ENCODE results near the gene HOXC6.
"Not testable (repeated sequence)": the region's sequence is repeated elsewhere in the genome, so short reads cannot be mapped to it uniquely, and the experiment has no call there.

HOXC6 gene

DNA sequence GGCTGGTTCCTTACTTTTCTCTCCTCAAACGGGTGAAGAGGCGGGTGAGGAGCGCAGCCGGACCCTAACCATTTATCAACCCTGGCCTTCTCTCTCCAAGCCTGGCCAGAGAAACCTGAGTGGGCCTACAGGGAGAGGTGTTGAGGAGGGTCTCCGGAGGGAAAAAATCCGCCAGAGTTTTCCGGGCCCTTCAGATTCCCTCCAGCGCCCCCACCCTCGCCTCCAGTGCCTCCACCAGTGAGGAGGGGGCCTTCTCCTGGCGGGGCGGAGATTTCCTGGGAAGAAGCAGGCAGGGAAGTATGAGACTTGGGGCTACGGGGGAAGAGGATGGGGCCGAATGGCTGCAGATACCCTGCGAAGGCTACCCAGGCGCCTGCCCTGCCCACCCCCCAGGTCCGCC, 3.2 kb downstream of the HOXC6 start:
- no peak for DNase-seq

DNA sequence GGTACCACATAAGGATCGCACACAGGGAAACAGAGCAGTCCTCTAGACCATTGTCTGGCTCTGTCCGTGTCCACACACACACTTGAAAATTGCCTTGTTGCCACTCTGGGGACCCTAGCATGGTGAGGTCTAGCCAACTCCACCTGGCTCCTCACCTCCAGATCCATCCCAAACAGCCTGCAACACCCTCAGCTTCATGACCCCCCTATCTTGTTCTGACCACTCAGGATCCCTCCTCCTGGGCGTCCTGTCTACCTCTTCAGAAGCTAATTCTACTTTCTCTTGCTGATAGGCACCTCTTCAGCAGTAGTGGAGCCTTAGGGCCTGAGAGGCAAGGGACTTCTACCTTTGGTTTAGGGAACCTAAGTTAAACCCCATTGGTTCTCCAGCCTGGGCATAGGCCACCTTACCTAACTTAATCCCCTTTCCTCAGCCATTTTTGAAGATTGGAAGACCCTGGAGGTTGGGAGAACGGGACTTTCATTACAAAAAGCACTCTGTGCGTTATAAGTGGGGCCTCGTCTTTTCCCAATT, 3.9 kb downstream of the HOXC6 start:
- peak; percentile 19 for DNase-seq

DNA sequence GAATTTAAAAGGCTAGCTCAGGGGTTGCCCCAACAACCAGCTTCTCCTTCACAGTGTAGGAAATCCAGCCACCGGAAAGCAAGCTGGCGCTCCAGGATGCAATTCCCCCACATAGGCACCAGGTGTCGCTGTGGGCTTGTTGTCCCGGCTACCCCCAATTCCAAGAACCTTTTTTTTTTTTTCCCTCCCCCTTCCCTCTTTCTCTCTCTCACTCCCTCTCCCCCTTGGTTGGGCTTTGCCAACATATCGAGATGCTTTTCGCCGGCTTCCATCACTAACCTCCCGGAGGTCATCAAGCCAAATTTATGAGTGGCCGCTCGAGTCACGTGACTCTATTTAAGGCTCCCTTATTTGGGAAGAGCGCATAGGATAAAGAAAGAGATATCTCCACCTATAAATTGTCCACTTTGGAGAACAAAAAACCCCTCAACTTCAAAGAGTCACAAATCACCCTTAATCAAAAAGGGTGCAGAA, 4.4 kb downstream of the HOXC6 start, which contains the start of gene HOXC5:
TSS of gene HOXC5 (plus strand) at position 424 of the 474 bp plus-strand sequence. CDS start 73 bp downstream, outside the sequence.
- DNase-seq = peak; percentile 90

DNA sequence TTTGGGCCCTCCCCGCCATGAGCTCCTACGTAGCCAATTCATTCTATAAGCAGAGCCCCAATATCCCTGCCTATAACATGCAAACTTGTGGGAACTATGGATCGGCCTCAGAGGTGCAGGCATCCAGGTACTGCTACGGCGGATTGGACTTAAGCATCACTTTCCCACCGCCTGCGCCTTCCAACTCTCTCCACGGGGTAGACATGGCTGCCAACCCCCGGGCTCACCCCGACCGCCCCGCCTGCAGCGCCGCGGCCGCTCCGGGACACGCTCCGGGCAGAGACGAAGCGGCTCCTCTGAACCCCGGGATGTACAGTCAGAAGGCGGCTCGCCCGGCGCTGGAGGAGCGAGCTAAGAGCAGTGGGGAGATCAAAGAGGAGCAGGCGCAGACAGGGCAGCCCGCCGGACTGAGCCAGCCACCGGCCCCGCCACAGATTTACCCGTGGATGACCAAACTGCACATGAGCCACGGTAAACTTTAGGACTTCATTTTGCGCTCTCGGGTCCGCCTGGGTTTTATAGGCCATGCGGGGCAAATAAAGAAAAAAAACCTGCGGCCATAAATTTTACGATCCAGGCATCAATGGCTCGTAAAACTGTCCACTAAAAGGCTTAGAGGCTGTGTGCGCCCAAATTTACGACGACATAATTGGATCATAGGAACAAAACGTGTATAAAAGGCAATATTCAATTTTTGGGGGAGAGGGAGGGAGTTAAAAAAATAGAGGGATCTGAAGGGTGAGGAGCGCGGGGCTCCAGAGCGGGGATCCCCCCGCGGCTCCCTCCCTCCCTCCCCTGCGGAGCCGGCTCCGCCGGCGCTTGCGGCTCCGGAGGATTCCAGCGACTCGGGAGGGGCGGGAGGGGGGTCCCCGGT, 5.1 kb downstream of the HOXC6 start:
- DNase-seq = peak; percentile 70

DNA sequence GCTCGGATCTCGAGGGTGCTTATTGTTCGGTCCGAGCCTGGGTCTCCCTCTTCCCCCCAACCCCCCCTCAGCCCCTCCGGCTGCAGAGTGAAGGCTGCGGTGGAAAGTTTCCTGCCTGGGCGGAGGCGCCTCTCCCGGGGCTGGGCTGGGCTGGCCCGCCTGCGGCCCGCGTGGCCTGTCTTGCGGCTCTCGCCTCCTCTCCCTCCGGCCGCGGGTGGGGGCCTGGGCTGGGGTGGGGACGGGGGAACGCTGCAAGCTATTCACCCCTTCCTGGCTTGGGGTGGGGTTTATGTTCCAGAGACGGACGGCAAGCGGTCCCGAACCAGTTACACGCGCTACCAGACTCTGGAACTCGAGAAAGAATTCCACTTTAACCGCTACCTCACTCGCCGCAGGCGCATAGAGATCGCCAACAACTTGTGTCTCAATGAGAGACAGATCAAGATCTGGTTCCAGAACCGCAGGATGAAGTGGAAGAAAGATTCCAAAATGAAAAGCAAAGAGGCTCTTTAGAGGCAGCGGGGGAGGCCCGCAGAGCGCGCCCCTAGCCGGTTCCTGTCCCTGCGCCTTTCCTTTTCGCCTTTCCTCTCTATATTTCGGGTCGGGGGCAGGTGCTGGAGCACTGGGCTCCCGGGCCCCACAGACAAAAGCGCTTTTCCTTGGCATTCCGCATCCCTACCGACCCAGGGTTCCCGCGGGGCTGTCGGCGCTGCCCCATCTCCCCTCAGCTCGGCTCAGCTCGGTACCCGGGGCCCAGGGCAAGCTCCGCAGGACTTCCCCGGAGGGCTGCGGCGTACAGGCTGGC, 5.9 kb downstream of the HOXC6 start:
- peak; percentile 76 for DNase-seq

DNA sequence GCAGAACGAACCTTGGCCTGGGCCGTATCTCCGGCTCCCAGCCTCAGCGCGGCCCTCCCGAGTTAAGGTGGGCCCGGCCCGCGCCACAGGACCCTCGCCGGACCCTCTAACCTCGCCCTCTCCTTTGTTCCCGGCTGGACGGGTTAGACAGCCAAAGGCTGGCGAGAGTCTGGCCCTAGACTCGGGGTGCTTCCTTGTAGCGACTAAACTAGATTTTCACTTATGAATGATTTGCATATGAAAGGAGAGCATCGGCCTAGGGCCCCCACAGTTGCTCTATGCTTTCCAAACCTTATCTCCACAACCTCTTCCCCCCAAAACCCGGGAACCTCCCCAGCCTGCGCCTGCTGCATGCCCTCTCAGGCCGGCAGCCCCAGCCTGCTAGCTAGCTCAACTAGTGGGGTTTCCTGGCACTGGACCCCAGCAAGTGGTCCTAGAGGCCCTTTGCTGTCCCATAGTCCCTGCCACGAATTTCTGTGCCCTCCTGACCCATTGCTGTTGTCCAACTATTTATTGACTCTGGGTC, 6.6 kb downstream of the HOXC6 start:
- DNase-seq = peak; percentile 21

DNA sequence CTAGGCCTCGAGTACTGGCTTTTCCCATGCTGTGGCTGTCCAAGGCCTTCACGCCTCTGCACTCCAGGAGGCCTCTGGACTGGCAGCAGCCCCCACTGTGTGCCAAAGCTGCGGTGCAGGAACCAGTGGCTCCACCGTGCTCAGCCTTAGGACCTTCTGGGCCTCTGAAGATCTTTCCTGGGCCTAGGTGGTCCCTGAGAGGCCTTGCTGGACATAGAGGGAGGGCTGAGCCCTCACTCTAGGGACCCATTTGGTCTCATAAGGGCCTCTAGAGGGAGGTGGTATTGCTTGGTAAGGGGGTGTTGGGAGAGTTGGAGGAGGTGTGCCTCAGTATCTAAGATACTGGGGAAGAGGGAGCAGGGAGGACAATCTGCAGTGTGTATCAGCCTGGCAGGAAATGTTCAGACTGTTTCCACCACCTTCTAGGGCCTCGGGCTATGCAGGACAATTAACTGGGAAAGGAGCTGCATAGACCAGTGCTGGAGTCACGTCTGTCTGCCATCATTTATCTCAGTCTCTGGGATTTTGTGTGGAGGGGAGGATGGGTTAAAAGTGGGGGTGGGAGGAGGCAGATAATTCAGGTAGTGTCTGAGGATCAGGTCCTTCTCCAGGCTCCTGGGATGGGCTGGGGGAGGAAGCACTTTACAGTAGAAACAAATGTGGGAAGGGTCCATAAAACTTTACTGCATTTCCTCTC, 7.5 kb downstream of the HOXC6 start:
- DNase-seq = peak; percentile 16

DNA sequence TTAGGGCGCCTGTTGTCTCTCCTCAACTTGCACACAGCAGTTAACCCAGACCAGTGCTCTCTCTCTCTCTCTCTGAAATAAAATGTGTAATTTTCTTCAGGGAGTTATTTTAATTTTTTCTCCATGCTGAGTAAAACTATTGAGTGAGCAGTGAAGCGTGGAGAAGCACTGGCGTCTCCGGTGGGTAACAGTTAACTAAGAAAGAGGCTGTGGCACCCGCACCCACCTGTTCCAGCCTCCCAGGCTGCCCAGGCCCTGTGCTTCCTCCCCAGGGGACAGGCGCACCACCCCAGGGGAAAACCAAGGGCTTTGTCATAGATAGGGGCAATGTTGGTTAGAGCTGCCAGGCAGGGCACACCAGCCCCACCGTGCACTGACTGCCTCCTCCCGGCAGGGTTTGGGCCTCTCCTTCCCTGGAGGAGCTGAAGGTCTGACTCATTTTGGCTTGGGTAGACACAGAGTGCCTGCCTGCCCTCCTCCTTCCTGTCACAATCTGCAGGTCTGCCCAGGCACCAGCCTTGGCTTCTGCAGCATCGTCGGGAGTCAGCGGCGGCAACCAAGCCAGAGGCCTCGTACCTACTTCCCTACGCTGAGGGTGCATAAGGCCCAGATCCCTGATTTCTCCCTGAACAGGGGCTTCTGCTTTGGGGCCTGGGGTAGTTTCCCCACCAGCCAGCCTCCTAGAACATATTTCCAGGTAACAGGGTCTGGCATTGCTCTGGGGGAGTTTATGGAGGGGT, 8.6 kb downstream of the HOXC6 start:
- peak; percentile 45 for DNase-seq

DNA sequence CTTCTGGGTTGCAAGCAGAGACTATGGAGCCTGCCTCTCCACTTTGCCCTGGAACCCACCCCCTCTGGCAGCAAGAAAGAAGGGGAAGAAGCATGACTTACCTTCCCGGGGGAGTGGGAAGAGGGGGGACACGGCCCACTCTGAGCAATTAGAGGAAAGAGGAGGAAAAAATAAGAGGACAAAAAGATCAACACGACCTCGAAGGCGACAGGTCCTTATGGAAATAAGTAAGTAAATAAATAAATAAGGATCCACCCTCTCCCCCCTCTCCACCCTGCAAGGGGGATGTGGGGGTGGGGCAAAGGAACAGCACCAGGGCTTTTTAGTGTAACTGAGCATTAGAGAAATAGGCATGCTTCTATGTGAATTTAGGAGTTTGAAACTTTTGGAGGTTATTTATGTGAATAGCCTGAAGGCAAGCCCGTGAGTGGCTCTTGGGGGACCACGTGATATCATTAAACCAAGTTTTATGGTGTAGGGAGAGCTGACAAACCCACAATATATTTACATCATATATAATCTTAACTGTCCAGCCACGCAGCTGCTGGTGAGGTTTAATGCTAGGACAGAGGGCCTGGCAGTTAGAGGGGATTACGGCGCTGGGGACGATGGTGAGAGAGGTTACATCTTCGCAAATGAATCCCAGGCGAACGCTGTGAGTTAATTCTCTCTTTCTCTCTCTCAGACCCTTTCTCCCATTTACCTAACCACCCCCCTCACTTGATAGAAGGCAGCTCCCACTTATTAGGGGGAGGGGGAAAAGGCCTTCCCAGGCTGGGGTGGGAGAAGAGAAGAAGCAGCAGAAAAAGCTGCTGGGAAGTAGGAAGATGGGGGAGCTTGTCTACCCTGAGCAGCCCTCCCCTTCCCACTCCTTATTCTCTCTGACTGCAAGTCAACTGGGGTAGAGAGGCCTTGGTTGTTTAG, 9.4 kb downstream of the HOXC6 start:
- DNase-seq = peak; percentile 67

DNA sequence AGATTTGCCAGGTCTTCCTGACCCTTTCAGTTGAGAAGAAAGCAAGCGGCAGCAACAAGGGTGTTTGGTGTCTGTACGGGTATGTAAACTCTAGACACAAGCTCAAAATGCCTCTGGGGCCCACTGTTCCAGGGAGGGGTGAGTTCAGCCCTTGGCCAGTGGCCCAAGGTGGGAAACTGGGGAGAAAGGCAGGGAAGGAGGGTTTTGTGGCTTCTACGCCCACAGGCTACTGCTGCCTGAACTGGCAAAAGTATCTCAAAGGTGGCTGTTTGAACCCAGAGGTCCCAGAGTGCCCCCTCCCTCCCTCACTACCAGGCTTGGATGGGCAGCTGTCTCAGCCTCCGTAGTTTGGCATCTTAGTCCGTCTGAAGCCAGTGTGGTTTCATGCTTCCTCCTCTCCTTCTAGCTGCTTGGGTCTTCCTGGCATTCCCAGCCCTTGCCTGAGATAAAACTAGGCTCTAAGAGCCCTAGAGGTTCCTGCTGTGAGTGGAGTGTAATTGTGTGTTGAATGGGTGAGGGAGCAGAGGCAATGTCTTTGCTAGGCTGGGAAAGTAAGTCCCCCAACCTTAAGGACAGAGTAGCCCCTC, 10.1 kb downstream of the HOXC6 start:
- peak; percentile 59 for DNase-seq

DNA sequence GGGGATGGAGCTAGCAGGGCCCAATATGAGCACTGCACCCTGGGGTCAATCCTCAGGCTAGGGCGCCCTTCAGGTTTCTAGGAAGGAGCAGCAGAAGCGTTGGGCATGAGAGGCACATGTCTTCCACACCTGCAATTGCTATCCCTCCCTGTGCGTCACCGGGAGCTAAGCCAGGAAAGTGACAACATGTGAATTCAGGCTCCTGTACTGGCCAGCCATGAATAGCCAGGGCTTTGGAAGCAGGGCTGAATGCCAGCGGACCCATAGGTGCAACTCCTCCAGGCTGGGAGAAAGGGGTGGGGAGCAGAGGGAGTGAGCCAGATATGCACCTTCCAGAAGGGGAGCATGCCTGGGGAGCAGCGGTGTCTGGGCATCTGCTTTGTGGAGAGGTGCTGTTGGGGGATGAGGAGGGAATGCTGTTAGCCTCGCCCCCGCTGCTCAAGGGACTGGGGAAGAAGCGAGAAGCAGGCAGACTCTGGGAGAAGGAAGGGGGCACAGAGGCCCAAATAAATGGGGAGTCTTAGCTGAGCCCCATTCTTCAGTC, 10.7 kb downstream of the HOXC6 start:
- DNase-seq = peak; percentile 86

DNA sequence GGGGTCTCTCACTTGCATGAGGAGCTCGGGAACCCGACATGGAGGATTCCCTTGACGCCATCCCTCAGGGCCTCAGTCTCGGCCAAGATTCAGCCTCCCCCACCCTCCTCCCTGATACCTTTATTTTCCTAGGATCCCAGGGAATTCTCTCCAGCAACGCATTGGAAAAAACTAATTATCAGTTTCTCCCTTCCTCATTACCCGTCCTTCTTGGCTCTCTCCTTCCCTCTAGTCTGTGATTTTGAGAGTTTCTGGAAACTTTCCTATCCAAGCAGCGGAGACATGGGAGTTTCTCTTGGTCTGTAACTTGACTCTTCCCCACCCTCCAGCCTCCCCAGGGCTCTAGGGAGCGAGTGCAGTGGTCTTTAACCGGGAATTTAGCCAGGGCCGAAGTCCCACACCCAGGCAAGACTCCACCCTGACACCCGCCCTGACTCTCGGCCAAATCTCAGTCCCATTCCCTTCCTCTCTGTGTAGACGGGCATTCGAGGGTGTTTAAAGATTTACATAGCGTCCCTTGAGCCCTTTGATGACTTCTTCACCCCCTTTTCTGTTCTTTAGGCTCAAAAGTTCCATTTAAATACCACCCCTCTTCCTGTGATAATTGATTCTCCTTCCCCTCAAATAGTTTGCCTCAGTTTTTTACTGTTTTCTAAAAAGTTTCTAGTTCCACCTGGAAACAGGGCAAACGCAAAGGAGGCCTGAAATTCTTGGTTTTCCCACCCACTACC, 11.3 kb downstream of the HOXC6 start:
- peak; percentile 91 for DNase-seq

DNA sequence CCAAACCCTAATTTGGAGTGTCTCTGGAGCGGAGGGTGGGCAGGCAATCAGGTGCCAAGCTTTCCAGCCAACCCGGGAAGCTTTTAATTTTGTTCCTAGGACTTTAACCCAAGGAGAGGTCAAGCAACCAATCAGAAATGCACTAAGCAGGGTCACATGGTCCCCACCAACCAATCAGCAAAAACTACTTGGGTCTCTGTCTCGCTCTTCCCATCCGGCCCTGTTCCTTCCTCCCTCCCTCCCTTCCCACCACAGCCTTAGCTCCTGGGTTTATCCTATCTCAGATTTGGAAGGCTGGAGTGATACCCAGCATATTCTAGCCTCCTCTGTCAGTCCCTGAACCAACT, 11.9 kb downstream of the HOXC6 start:
- DNase-seq = peak; percentile 66

DNA sequence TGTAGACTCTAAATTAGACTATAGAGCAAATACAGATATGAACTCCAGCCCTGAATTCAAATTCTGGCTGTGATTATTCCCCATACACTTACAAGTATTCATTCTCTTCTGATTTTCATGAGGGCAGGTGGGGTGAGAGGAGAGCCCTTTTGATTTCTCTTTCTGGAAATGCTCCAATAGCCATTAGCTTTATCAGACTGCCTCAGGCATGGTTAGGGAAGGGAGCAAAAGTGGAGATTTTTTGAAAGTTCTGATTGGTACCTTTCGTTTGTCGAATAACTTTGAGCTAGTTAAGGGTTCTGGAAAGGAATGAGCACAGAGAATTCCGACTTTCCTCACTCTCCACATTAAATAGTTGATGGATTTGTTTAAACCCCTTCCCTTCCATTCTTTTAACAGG, 12.4 kb downstream of the HOXC6 start:
- DNase-seq = no peak

DNA sequence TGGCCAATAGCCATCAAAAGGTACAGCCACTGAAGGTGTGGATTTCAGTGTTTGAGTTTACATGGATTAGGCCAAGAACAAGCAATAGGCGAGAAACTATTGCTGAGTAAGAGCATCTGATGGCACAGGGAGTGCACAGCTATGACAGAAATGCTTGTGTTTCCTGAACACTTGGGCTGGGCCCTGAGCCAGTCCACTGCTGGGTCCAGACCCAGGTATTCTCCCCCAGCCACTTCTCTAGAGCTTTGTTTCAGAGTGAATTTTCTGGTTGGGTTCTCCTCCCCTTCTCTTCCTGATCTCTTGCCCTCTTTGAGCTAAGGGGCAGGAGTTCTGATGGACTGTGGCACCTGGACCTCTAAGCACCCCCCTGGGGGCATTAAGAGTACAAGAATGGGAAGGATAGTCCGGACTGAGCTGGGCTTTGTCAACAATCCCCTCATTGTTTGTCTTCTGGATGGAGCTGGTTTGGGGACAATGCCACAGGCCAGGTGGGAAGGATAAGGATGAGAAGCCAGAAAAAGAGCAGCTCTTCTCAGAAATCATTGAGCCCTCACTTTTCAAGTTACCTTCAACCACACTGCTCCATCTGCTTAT, 13.0 kb downstream of the HOXC6 start:
- DNase-seq = peak; percentile 19

DNA sequence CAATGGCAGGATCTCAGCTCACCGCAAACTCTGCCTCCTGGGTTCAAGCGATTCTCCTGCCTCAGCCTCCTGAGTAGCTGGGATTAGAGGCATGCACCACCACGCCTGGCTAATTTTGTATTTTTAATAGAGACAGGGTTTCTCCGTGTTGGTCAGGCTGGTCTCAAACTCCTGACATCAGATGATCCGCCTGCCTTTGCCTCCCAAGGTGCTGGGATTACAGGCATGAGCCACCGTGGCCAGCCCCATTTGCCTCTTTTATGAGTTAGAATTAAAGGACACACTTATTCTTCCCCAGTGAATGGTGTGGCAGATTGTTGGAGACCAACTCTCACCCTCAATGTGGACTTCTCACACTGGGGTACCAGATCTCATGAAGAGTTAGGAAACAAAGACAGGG, 13.8 kb downstream of the HOXC6 start:
- DNase-seq = not testable (repeated sequence)

DNA sequence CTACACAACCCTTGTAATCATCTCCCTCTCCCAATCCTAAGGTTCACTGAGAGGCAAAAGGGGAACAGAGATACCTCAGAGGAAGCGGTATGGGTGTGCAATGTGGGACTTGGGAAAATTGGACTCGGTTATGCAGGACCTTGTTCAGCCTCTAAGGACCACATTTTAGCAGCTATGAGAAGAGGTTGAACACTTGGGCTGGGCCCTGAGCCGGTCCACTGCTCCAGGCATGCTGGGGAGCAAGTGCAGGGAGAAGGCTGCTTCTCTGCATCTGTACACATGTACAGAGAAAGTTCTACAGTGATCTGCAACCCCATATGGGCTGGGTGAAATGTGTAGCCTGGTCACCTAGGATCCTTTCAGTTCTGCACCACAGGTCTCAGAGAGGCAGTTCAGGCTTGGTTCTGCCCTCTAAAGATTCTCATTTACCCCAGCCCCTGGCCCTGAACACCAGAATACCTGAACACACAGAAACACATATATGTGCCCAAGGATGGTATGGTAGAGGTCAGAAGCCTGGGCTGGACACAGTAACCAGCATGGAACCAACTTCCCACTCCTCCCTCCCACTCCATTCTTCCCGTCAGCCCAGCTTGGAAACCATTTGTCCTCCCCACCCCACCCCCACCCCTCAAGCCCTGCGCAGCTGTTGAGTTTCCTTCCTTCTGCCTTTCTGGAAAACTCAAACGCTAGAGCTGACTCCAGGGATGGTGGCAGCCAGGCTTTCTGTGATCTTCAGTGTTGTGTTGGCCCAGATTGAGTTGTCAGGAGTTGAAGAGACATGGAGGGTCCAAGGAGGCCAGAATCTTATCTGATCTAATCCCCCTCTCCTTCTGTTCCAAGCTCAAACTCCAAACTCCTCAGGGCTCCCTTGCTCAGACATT, 15.0 kb downstream of the HOXC6 start:
- DNase-seq = peak; percentile 75
